ENCODE measurements around the gene SPATA2L.

- TF ChIP-seq CTCF (IDR thresholded peaks at IDR 0.05; ENCODE audit: insufficient read depth, low read length, poor library complexity, severe bottlenecking) (no peak), EZH2phosphoT487 (conservative IDR thresholded peaks at IDR 0.05; ENCODE audit: low read length) (no peak)
Measured at GRCh38 chr16:89706518-89707260, 5.2 kb upstream of the SPATA2L start.
